Measurements from ENCODE around the gene RNASE12. TPM values are rescaled to one million over a fixed set of nuclear protein-coding genes. Genes with fewer than 3 reads are reported as not detected.

The RNASE12 gene
- total RNA-seq, 6 donors from 2014 or later: not detected

DNA sequence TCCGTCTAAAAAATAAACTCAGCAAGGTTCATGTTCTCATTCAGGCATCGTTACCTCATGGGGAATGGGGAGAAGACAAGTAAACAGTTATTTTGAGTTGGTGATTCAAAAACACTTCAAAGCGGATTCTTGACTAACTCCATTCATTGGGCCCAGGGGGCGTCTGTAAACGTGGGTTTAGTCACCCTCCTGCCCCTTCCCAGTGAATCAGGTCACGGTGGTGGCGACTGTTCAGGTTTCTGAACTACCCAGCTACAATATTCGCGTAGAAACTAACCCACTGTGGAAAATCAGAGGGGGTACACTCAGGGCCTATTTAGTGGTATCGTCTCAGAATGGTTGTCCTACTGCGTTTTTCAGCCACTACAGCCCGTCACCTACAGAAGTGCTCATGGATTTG lies 35.1 kb upstream of the RNASE12 start:
- TF ChIP-seq POLR2A (IDR thresholded peaks at IDR 0.05) (no peak), POLR2AphosphoS5 (IDR thresholded peaks at IDR 0.05) (no peak), EP300 (IDR thresholded peaks at IDR 0.05) (no peak), CTCF (IDR thresholded peaks at IDR 0.05) (no peak)
- Histone ChIP-seq H3K9me3 (no peaks in the 10 kb centered on the region), H3K27ac (no peak overlapping the region), H3K36me3 (no peaks in the 10 kb centered on the region), H3K4me3 (peak overlapping the region in 1 of 4 donors; percentile 31), H3K4me1 (peaks cover 19 to 58% (median 35%) of the 10 kb centered on the region in 4 donors), H3K27me3 (peaks cover 0 to 3% (median 0%) of the 10 kb centered on the region in 4 donors)
- no peak for DNase-seq
- 28 to 34% methylated on average over 10 to 12 of the region's 12 CpGs for WGBS, 2 donors
- no peak for ATAC-seq (ENCODE audit: low FRiP score in 2 of 2)

- H3K4me3 ChIP-seq: peak overlapping the region in 3 of 4 donors; percentile 9 to 31 (median 28)
- no peak overlapping the region for H3K27ac ChIP-seq
- 5 to 9% methylated on average over 22 of the region's 22 CpGs for WGBS, 2 donors
- H3K4me1 ChIP-seq: peaks cover 11 to 46% (median 30%) of the 10 kb centered on the region in 4 donors
- TF ChIP-seq CTCF (IDR thresholded peaks at IDR 0.05): no peak
- no peak for TF ChIP-seq POLR2A (IDR thresholded peaks at IDR 0.05)
- no peak for TF ChIP-seq POLR2AphosphoS5 (IDR thresholded peaks at IDR 0.05)
- no peak for TF ChIP-seq EP300 (IDR thresholded peaks at IDR 0.05)
- H3K9me3 ChIP-seq: no peaks in the 10 kb centered on the region
- ATAC-seq (ENCODE audit: low FRiP score in 2 of 2) (peak; percentile 36 to 83), DNase-seq (peak in 1 of 2 donors; percentile 89)
- no peaks in the 10 kb centered on the region for H3K36me3 ChIP-seq
- peaks cover 0 to 3% (median 0%) of the 10 kb centered on the region in 4 donors for H3K27me3 ChIP-seq
These were observed 33.4 kb upstream of the RNASE12 start for GRCh38 chr14:20624495-20625070.

DNA sequence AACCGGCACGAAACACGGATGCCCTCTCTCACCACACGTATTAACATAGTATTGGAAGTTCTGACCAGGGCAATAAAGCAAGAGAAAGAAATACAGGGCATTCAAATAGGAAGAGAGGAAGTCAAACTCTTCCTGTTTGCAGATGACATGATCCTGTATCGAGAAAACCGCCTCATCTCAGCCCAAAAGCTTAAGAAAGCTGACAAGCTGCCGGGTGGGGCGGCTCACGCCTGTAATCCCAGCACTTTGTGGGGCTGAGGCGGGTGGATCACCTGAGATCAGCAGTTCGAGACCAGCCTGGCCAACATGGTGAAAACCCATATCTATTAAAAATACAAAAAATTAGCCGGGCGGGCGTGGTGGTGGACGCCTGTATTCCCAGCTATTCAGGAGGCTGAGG lies 32.6 kb upstream of the RNASE12 start:
- 40 to 55% methylated on average over 15 of the region's 15 CpGs for WGBS, 2 donors
- Histone ChIP-seq H3K9me3 (no peaks in the 10 kb centered on the region), H3K4me1 (peaks cover 11 to 46% (median 30%) of the 10 kb centered on the region in 4 donors), H3K27me3 (peaks cover 0 to 3% (median 0%) of the 10 kb centered on the region in 4 donors), H3K27ac (no peak overlapping the region), H3K4me3 (no peak overlapping the region), H3K36me3 (no peaks in the 10 kb centered on the region)
- DNase-seq: no peak
- TF ChIP-seq POLR2AphosphoS5 (IDR thresholded peaks at IDR 0.05) (no peak), CTCF (IDR thresholded peaks at IDR 0.05) (no peak), POLR2A (IDR thresholded peaks at IDR 0.05) (no peak), EP300 (IDR thresholded peaks at IDR 0.05) (no peak)
- no peak for ATAC-seq (ENCODE audit: low FRiP score in 2 of 2)

- TF ChIP-seq POLR2AphosphoS5 (IDR thresholded peaks at IDR 0.05) (no peak), CTCF (IDR thresholded peaks at IDR 0.05) (no peak), POLR2A (IDR thresholded peaks at IDR 0.05) (no peak), EP300 (IDR thresholded peaks at IDR 0.05) (no peak)
These were observed 31.7 kb upstream of the RNASE12 start for GRCh38 chr14:20622816-20623291.

More at GRCh38 chr14:20622816-20623291, 31.7 kb upstream of the RNASE12 start:
- ATAC-seq (ENCODE audit: low FRiP score in 2 of 2): no peak
- Histone ChIP-seq H3K27me3 (peaks cover 0 to 3% (median 0%) of the 10 kb centered on the region in 4 donors), H3K4me1 (peaks cover 11 to 51% (median 30%) of the 10 kb centered on the region in 4 donors), H3K4me3 (no peak overlapping the region), H3K9me3 (no peaks in the 10 kb centered on the region), H3K27ac (no peak overlapping the region), H3K36me3 (no peaks in the 10 kb centered on the region)
- peak in 1 of 2 donors; percentile 52 for DNase-seq
- 18 to 22% methylated on average over 26 to 29 of the region's 29 CpGs for WGBS, 2 donors
